DOHH2 (cell line): ENCODE results near the gene DPH3.

Experiments used
- H3F3A ChIP-seq: fragments of 200-600 bp; sonication (generic), shearing (Covaris generic); 2 replicates; pipeline ENCODE4 v1.6.0; 2016; ENCODE audit warnings: antibody characterized with exemption, mild to moderate bottlenecking; ENCODE audit not compliant: control insufficient read depth, insufficient read depth
- H3K27ac ChIP-seq: fragments of 200-600 bp; sonication (generic); 2 replicates; pipeline ENCODE4 v1.5.1; 2014; ENCODE audit warnings: low read depth, mild to moderate bottlenecking, low read length, moderate library complexity
- H3K27me3 ChIP-seq: fragments of 200-600 bp; sonication (generic); 2 replicates; pipeline ENCODE4 v1.6.1; 2014; ENCODE audit warnings: mild to moderate bottlenecking, low read length, mixed read lengths; ENCODE audit not compliant: control insufficient read depth
- H3K36me3 ChIP-seq: fragments of 200-600 bp; sonication (generic); 2 replicates; pipeline ENCODE4 v1.6.1; 2014; ENCODE audit warnings: mild to moderate bottlenecking, low read length, moderate library complexity, mixed read lengths; ENCODE audit not compliant: control insufficient read depth
- H3K4me1 ChIP-seq: fragments of 200-600 bp; sonication (generic); 2 replicates; pipeline ENCODE4 v1.6.1; 2014; ENCODE audit warnings: mild to moderate bottlenecking, low read length, mixed read lengths; ENCODE audit not compliant: control insufficient read depth
- H3K4me2 ChIP-seq: fragments of 200-600 bp; sonication (generic); 2 replicates; pipeline ENCODE4 v1.6.0; 2014; ENCODE audit warnings: mild to moderate bottlenecking, low read length, moderate library complexity
- H3K4me3 ChIP-seq: fragments of 200-600 bp; sonication (generic); 2 replicates; pipeline ENCODE4 v1.5.1; 2014; ENCODE audit warnings: mild to moderate bottlenecking, low read length, mixed read lengths
- H3K79me2 ChIP-seq: fragments of 200-600 bp; sonication (generic); 2 replicates; pipeline ENCODE4 v1.6.1; 2014; ENCODE audit warnings: mild to moderate bottlenecking, low read length, mixed read lengths; ENCODE audit not compliant: control insufficient read depth
- H3K9me2 ChIP-seq: fragments of 200-600 bp; sonication (generic); replicated peaks from 2 replicates; pipeline ENCODE4 v1.6.1; 2014; ENCODE audit warnings: mild to moderate bottlenecking, low read length, mixed read lengths; ENCODE audit not compliant: control insufficient read depth
- H3K9me3 ChIP-seq: fragments of 200-600 bp; sonication (generic); 2 replicates; pipeline ENCODE4 v1.6.1; 2014; ENCODE audit warnings: antibody characterized with exemption, low read length, mixed read lengths; ENCODE audit not compliant: control insufficient read depth, insufficient read depth
- H4K20me1 ChIP-seq: fragments of 200-600 bp; sonication (generic); 2 replicates; pipeline ENCODE4 v1.6.0; 2014; ENCODE audit warnings: low read depth, mild to moderate bottlenecking, antibody characterized with exemption, low read length, moderate library complexity; ENCODE audit not compliant: control insufficient read depth, insufficient read depth
- EZH2phosphoT487 ChIP-seq: fragments of 200-600 bp; sonication (generic); IDR thresholded peaks from 2 replicates; pipeline ENCODE4 v1.6.1; 2017; ENCODE audit warnings: borderline replicate concordance, mild to moderate bottlenecking, antibody characterized with exemption, low read length, moderate library complexity, mixed read lengths
- TF ChIP-seq, protein P1 (sequence below): fragments of 200-600 bp; sonication (generic); IDR thresholded peaks from one replicate; pipeline ENCODE4 v1.5.1; 2014; ENCODE audit warnings: antibody characterized with exemption, mild to moderate bottlenecking, low read depth, low read length; ENCODE audit not compliant: poor library complexity, severe bottlenecking

The DPH3 gene

DNA sequence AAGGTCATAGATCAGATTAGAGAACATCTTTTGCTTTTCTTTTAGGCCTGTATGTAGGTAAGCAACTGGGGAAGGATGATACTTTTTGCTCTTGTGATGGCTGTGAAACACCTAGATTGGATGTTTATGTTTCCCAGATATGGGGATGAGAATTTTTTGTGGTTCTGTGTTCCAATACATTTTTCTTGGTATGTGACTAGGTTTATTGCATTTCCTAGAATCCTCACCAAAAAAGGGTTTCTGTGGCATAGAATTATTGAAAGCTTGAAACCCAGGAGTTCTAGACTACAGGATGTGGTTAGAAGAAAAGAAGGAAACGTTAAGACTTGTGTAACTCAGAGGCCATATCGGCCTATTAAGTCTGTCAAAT, 26.1 kb upstream of the DPH3 start:
- H3K27me3 ChIP-seq = no peaks in the 10 kb centered on the region
- peak overlapping the region; percentile 9; the same call in 1 of the 2 replicates for H3K4me3 ChIP-seq

DNA sequence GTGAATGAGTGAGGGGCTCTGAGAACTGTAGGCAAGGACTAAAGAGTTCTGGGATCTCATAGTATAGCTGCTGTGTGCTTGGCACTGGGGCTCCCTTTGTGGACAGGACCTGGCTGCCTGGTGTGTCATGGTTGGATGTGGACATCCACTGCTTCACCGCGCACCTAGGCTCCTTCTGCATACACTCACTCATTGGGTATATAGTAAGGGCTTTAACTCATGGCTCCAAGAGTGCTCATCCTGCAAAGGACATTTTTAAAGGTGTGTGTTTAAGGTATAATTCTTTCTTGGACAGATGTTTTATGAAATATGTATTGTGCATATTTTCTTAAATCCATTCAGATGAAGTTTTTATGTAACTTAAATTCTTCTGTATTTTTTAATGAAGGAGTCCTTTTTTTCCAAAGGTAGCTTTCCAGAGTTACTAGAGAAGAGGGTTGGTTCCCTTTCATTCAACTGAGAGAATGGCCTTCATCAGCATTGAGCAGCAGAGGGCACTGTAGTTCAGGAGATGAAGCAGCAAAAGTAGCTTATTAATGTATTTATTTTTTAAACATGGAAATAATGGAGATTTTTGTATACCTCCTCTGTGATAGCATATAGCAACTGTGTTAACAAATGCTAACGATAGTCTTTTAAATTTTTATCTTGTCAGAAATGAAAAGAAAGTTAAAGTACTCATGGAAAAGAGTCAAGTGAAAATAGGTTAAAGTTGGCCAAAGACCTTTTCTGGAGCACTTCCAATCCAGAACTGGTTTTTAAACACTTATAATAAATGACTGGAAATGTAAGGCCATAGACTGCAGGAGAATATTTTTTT, 25.5 kb upstream of the DPH3 start:
- TF ChIP-seq EZH2phosphoT487 = no peak
- TF ChIP-seq, protein P1, sequence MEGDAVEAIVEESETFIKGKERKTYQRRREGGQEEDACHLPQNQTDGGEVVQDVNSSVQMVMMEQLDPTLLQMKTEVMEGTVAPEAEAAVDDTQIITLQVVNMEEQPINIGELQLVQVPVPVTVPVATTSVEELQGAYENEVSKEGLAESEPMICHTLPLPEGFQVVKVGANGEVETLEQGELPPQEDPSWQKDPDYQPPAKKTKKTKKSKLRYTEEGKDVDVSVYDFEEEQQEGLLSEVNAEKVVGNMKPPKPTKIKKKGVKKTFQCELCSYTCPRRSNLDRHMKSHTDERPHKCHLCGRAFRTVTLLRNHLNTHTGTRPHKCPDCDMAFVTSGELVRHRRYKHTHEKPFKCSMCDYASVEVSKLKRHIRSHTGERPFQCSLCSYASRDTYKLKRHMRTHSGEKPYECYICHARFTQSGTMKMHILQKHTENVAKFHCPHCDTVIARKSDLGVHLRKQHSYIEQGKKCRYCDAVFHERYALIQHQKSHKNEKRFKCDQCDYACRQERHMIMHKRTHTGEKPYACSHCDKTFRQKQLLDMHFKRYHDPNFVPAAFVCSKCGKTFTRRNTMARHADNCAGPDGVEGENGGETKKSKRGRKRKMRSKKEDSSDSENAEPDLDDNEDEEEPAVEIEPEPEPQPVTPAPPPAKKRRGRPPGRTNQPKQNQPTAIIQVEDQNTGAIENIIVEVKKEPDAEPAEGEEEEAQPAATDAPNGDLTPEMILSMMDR = peak; percentile 79
- Histone ChIP-seq H3K9me3 (peaks cover 6% of the 10 kb centered on the region; the same call in 1 of the 2 replicates), H3K4me1 (peaks cover 30% of the 10 kb centered on the region), H3K36me3 (peaks cover 55% of the 10 kb centered on the region), H3K27ac (peak overlapping the region; percentile 32), H3K27me3 (no peaks in the 10 kb centered on the region), H3F3A (peaks cover 8% of the 10 kb centered on the region; the same call in 1 of the 2 replicates), H3K4me3 (no peak overlapping the region; the same call in 1 of the 2 replicates), H3K79me2 (peaks cover 13% of the 10 kb centered on the region), H3K9me2 (no peaks in the 10 kb centered on the region), H4K20me1 (0 out of 2 replicates have a peak, but pooled peaks cover 4% of the 10 kb centered on the region), H3K4me2 (peak overlapping the region; percentile 46)

More for the DNA sequence above, 26.1 kb upstream of the DPH3 start:
- peaks cover 30% of the 10 kb centered on the region for H3K4me1 ChIP-seq
- H3K36me3 ChIP-seq = peaks cover 61% of the 10 kb centered on the region
- H4K20me1 ChIP-seq = 0 out of 2 replicates have a peak, but pooled peaks cover 4% of the 10 kb centered on the region
- peaks cover 13% of the 10 kb centered on the region for H3K79me2 ChIP-seq
- H3K27ac ChIP-seq = peak overlapping the region; percentile 32
- H3K4me2 ChIP-seq = peak overlapping the region; percentile 46
- peaks cover 8% of the 10 kb centered on the region; the same call in 1 of the 2 replicates for H3F3A ChIP-seq
- peaks cover 6% of the 10 kb centered on the region; the same call in 1 of the 2 replicates for H3K9me3 ChIP-seq
- no peaks in the 10 kb centered on the region for H3K9me2 ChIP-seq
- TF ChIP-seq, protein P1 = no peak
- no peak for TF ChIP-seq EZH2phosphoT487

DNA sequence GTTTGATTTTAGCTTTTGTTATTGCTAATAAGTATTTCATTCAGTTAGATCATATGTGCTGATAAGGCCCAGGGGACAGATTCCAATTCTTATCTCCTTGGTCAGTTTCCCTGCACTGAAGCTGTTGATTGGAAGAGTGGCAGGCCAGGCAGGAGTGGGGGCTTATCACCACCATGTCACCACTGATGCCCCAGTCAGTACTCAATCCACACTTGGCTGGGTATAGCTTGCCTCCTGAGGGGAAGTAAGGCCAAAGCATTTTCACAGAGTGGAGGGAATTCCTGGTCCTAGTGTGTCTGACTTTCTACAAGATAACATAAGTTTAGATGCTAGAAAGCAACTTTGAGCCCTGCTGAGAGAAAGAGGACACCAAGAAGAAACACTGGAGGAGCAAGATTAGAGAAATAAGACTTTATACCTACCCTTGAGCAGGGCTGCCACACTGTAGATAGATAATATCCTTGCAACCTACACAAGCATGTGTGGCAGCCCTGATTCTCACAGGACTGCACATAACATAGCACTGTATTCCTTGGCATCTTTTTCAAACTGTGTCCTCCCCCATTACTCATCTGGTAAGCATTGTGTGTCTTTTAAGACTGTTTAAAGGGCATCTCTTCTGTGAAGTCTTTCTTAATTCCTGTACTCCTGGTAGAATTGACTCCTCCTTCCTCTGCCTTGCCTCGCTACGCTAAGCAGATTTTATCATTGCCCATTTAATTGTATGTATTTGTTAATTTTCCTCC, 24.6 kb upstream of the DPH3 start:
- peaks cover 13% of the 10 kb centered on the region for H3K79me2 ChIP-seq
- peaks cover 46% of the 10 kb centered on the region for H3K36me3 ChIP-seq
- no peak overlapping the region for H3K4me2 ChIP-seq
- no peaks in the 10 kb centered on the region for H3K27me3 ChIP-seq
- peaks cover 8% of the 10 kb centered on the region; the same call in 1 of the 2 replicates for H3F3A ChIP-seq
- no peaks in the 10 kb centered on the region for H3K9me2 ChIP-seq
- peaks cover 30% of the 10 kb centered on the region for H3K4me1 ChIP-seq
- H3K9me3 ChIP-seq = peaks cover 6% of the 10 kb centered on the region; the same call in 1 of the 2 replicates
- H3K4me3 ChIP-seq = no peak overlapping the region
- 0 out of 2 replicates have a peak, but pooled peaks cover 4% of the 10 kb centered on the region for H4K20me1 ChIP-seq
- TF ChIP-seq, protein P1 = no peak
- no peak for TF ChIP-seq EZH2phosphoT487
- no peak overlapping the region for H3K27ac ChIP-seq
